DMS53 (cell line): ENCODE measurements around the gene RPP40.
"Not testable (repeated sequence)": the region's sequence is repeated elsewhere in the genome, so short reads cannot be mapped to it uniquely, and the experiment has no call there.

ENCODE experiments used
- DNase-seq: peaks from one replicate; lab custom pipeline; 2025; lab: John Stamatoyannopoulos, UW

The RPP40 gene, protein sequence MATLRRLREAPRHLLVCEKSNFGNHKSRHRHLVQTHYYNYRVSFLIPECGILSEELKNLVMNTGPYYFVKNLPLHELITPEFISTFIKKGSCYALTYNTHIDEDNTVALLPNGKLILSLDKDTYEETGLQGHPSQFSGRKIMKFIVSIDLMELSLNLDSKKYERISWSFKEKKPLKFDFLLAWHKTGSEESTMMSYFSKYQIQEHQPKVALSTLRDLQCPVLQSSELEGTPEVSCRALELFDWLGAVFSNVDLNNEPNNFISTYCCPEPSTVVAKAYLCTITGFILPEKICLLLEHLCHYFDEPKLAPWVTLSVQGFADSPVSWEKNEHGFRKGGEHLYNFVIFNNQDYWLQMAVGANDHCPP

DNA sequence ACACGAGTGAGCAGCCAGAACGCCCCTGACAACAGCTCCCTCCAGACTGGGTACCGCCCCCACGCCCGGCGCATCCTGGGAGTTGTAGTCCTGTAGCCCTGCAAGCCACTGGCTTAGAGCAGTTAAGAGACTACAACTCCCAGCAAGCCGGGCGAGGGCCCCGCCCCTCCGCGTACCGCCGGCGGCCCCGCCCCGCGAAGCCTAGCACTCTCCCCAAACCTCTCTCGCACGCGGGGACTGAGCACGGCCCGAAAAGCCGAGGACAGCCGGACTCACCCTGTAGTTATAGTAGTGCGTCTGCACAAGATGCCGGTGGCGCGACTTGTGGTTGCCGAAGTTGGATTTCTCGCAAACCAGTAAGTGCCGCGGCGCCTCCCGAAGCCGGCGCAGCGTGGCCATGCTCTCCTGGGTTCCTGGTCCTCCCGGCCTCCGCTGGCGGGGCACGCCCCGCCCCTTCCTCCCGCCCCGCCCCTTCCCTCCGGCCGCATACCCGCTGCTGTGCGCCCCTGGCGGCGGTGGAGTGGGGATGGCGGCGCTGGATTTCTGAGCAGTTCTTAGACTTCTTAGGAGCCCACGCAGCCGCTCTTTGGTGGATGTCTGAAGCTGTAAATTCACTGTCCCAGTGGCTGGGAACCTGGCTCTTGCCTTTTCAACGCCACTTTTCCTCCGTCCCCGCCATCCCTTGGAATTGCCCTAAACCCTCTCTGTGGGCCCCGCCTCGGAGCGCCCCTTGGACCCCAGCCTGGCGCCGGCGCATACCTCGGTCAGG is at the start of gene RPP40:
TSS of gene RPP40 (minus strand) at position 434 of the 769 bp plus-strand sequence. CDS start at position 399, 35 bp downstream.
- DNase-seq, result peak; percentile 99

DNA sequence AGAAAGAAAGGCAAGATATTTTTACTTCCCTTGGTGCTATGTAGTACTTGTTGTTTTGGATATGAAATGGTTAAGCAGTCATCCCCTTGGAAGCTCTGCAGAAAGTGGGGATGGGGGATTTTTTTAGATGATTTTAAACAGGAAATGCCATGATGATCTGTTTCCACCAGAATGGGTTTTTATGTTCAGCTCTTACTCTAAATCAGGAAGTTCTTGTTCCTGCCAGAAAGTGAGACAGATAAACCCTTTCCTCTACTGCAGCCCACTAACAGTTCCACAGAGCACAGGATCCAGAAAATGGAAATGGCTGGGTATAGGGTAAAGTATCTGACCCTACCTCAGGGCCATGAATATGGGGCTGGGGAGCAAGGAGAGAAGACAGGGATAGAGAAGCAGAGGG is 49.2 kb upstream of the RPP40 start:
- no peak for DNase-seq

DNA sequence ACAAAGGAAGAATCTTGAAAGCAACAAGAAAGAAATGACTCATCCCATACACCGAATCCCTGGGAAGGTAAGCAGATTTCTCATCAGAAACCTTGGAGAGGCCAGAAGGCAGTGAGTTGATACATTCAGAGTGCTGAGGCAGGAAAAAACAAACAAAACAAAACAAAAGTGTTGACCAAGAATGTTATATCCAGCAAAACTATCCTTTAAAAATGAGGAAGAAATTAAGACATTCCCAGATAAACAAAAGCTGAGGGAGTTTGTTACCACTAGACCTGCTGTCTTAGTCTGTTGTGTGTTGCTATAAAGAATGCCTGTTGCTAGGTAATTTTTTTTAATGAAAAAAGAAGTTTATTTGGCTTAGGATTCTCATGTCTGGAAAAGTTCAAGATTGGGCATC is 47.6 kb upstream of the RPP40 start:
- DNase-seq, result no peak

DNA sequence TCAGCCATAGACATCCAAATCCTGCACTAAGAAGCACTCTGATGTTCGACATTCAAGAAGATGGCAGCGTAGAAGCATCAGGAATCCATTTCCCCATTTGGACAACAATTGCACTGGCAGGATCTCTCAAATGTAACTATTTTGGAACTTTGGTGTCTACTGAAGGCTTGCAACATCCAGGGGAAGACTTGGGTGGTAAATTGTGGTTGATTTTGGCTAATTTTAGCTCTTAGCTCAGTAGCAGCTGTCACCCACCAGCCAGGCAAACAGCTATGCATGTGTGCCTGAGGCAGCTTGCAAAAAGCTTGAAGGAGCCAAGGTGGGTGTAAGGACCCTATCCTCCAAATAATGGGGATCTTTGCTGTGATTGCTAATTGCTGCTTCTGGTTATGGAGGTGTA is 46.2 kb upstream of the RPP40 start:
- DNase-seq, result no peak

DNA sequence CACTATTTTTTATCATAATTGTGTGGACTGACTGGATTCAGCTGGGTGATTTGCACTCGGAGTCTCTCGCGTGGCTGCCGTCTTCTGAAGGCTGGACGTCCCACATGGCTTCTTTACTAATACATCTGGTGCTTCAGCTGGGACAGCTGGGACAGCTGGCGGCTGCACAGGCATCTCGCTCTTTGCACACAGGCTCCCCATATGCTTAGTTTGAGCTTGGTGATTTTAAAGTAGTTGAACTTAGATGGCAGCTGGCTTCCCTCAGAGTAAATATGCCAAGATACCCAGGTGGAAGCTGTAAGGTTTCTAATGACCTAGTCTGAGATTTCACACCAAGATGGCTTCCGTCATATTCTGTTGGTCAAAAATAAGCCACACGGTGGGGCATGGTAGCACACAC is 42.6 kb upstream of the RPP40 start:
- DNase-seq, result no peak

- DNase-seq, result no peak
Observed at GRCh38 chr6:5045416-5045815, 41.6 kb upstream of the RPP40 start.

DNA sequence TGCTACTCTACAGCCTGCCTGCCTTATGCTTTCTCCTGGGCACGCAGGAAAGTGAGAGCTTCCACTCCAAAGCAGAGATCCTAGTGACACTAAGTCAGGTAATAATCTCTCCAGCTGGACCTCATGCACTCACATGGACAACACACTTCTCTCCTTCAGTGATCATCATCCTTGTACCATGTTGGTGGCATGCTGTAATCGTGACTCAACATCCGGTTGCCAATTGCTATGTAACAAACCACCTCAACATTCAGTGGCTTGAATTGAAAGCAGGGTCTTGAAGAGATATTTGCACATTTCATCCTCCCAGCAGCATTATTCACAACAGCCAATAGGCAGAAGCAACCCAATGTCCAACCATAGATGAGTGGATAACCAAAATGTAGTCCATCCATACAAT is 41.0 kb upstream of the RPP40 start:
- DNase-seq, result no peak

GRCh38 chr6:5042436-5042835 is 38.6 kb upstream of the RPP40 start:
- no peak for DNase-seq

DNA sequence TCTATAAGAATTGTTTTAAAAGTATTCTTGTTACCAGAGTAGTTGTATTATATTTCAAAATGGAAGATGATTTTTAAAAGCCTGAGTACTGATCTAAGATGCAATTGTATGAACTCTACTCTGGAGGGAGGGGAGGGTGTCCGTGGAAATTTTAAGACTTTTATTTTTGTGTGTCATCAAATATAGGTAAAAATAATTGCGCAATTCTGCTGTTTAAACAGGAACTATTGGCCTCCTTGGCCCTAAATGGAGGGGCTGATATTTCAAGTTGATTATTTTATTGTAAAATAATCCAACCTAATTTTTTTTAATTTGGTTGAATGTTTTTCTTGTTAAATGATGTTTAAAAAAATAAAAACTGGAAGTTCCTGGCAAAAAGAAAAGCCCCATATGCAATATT is 38.1 kb upstream of the RPP40 start:
- DNase-seq, result no peak

- peak; percentile 65 for DNase-seq
Observed at GRCh38 chr6:5036269-5036668, 32.4 kb upstream of the RPP40 start.

GRCh38 chr6:5034736-5035135 is 30.9 kb upstream of the RPP40 start:
- DNase-seq, result peak; percentile 30

- no peak for DNase-seq
Observed at GRCh38 chr6:5034328-5034727, 30.5 kb upstream of the RPP40 start.

GRCh38 chr6:5033214-5033904 is 29.5 kb upstream of the RPP40 start:
- not testable (repeated sequence) for DNase-seq

DNA sequence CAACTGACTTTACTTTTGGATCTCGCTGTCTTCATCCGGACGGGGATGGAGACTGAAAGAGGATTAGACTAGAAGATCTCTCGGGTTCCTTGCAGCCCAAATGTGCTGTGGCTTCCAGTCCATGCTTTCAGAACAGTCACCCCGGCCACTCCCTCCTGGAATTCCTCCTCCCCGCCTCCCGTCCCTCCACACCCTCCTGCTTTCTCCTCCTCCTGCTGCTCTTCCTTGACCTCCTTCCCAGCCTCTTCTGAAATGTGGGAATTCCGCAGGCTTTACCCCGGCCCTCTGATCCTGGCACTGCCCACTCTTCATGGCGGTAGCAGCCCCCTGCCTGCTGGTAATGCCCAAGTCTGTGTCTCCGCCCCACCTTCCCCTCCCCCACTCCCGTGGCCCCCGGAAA is 28.9 kb upstream of the RPP40 start:
- DNase-seq, result not testable (repeated sequence)

- DNase-seq, result no peak
Observed at GRCh38 chr6:5031150-5031549, 27.3 kb upstream of the RPP40 start.

- DNase-seq, result peak; percentile 95
Observed at GRCh38 chr6:5030596-5031136, 26.8 kb upstream of the RPP40 start.

DNA sequence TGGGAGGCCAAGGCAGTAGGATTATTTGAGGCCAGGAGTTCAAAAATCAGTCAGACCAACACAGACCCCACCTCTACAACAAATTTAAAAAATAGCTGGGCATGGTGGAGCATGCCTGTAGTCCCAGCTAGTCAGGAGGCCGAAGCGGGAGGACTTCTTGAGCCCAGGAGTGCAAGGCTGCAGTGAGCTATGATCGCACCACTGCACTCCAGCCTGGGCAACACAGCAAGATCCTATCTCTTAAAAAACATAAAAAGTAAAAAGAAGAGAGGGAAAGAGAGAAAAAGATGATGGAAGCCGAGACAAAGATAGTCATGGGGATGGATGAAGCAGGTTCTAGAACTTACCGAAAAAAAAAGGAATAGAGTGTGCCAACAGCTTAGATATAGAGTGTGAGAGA is 25.8 kb upstream of the RPP40 start:
- DNase-seq, result no peak

DNA sequence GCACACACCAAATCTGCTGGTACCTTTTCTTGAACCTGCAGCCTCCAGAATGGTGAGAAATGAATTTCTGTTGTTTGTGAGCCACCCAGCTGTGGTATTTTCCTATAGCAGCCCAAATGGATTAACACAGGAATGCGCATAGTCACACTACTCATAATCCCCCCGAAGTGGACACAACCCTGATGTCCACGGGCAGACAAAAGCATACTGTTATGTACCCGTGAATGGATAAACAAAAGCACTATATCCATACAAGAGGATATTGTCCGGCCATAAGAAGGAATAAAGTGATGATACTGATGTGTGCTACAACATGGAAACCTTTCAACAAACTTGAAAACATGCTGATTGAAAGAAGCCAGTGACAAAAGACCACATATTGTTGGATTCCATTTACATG is 25.1 kb upstream of the RPP40 start:
- DNase-seq, result no peak

DNA sequence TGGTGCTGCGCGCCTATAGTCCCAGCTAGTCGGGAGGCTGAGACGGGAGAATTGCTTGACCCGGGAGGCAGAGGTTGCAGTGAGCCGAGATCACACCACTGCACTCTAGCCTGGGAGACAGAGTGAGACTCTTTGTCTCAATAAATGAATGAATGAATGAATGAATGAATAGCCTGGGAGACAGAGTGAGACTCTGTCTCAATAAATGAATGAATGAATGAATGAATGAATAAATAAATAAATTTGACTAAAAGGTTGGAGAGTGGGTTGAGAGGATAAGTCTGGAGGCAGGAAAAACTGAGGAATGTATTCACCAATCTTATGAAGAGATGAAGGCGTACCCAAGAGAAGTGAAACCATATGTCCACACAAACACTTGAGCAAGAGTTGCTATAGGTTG is 24.5 kb upstream of the RPP40 start:
- no peak for DNase-seq

GRCh38 chr6:5025911-5026819 is 22.3 kb upstream of the RPP40 start:
- DNase-seq, result peak; percentile 85

- DNase-seq, result no peak
Observed at GRCh38 chr6:5023923-5024322, 20.1 kb upstream of the RPP40 start.

DNA sequence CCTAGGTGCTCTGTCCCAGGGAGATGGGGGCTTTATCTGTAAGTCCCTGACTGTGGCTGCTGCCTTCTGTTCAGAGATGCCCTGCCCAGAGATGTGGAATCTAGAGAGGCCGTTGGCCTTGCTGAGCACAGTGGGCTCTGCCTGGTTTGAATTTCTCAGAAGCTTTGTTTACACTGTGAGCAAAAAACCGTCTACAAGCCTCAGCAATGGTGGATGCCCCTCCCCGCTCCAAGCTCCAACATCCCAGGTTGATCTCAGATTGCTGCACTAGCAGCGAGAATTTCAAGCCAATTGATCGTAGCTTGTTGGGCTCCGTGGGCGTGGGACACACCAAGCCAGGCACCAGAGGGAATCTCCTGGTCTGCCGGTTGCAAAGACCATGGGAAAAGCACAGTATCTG is 16.3 kb upstream of the RPP40 start:
- no peak for DNase-seq
